RWPE2 (cell line): ENCODE measurements around the gene PLIN1.
A peak's percentile ranks its signal among the peaks of the same experiment; 100 is the strongest.

ENCODE experiments used
- ATAC-seq: fragments of 200-7000 bp; cut with Tn5 transposase; 3 replicates; pipeline ENCODE4 v1.9.1; 2021; ENCODE audit warnings: low read depth
- DNase-seq: peaks from one replicate; pipeline ENCODE4 v3.0.0-alpha.2; 2020; ENCODE audit warnings: low spot score
- H3K27ac ChIP-seq: fragments of 450-650 bp; 2 replicates; pipeline ENCODE4 v1.5.1; 2017; ENCODE audit warnings: mild to moderate bottlenecking; ENCODE audit not compliant: poor library complexity, severe bottlenecking
- H3K27me3 ChIP-seq: fragments of 250-450 bp; sonication (Bioruptor Pico); 2 replicates; pipeline ENCODE4 v1.5.1; 2021; ENCODE audit warnings: mild to moderate bottlenecking, moderate library complexity; ENCODE audit not compliant: insufficient read depth, poor library complexity, severe bottlenecking
- H3K36me3 ChIP-seq: fragments of 250-450 bp; sonication (Bioruptor Pico); 2 replicates; pipeline ENCODE4 v1.5.1; 2020; ENCODE audit warnings: low read depth, mild to moderate bottlenecking, moderate library complexity
- H3K4me1 ChIP-seq: fragments of 250-450 bp; sonication (Bioruptor Pico); 2 replicates; pipeline ENCODE4 v1.5.1; 2021; ENCODE audit warnings: mild to moderate bottlenecking, moderate library complexity; ENCODE audit not compliant: insufficient read depth, poor library complexity, severe bottlenecking
- H3K4me3 ChIP-seq: fragments of 250-450 bp; sonication (Bioruptor Pico); 2 replicates; pipeline ENCODE4 v1.5.1; 2021; ENCODE audit warnings: mild to moderate bottlenecking, moderate library complexity; ENCODE audit not compliant: severe bottlenecking
- H3K9me3 ChIP-seq: fragments of 250-450 bp; sonication (Bioruptor Pico); 2 replicates; pipeline ENCODE4 v1.5.1; 2021; ENCODE audit warnings: mild to moderate bottlenecking, moderate library complexity; ENCODE audit not compliant: severe bottlenecking
- TF ChIP-seq, protein P1 (sequence below): fragments of 450-650 bp; IDR thresholded peaks from one replicate; pipeline ENCODE4 v1.5.1; 2017; ENCODE audit warnings: mild to moderate bottlenecking, moderate library complexity; ENCODE audit not compliant: poor library complexity, severe bottlenecking

The PLIN1 gene

GRCh38 chr15:89673165-89673512 lies 6.0 kb downstream of the PLIN1 start:
- no peak for DNase-seq
- Histone ChIP-seq H3K27me3 (no peaks in the 10 kb centered on the region), H3K9me3 (no peaks in the 10 kb centered on the region), H3K27ac (no peak overlapping the region), H3K36me3 (no peaks in the 10 kb centered on the region), H3K4me1 (no peaks in the 10 kb centered on the region), H3K4me3 (no peak overlapping the region)
- TF ChIP-seq, protein P1, sequence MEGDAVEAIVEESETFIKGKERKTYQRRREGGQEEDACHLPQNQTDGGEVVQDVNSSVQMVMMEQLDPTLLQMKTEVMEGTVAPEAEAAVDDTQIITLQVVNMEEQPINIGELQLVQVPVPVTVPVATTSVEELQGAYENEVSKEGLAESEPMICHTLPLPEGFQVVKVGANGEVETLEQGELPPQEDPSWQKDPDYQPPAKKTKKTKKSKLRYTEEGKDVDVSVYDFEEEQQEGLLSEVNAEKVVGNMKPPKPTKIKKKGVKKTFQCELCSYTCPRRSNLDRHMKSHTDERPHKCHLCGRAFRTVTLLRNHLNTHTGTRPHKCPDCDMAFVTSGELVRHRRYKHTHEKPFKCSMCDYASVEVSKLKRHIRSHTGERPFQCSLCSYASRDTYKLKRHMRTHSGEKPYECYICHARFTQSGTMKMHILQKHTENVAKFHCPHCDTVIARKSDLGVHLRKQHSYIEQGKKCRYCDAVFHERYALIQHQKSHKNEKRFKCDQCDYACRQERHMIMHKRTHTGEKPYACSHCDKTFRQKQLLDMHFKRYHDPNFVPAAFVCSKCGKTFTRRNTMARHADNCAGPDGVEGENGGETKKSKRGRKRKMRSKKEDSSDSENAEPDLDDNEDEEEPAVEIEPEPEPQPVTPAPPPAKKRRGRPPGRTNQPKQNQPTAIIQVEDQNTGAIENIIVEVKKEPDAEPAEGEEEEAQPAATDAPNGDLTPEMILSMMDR = peak; percentile 26
- ATAC-seq = no peak

- no peak overlapping the region for H3K4me3 ChIP-seq
- H3K36me3 ChIP-seq = no peaks in the 10 kb centered on the region
- no peaks in the 10 kb centered on the region for H3K9me3 ChIP-seq
- ATAC-seq = no peak
- H3K27ac ChIP-seq = no peak overlapping the region
- no peaks in the 10 kb centered on the region for H3K27me3 ChIP-seq
- no peaks in the 10 kb centered on the region for H3K4me1 ChIP-seq
- TF ChIP-seq, protein P1 = no peak
- no peak for DNase-seq
Measured at GRCh38 chr15:89672221-89673164, 6.7 kb downstream of the PLIN1 start.

DNA sequence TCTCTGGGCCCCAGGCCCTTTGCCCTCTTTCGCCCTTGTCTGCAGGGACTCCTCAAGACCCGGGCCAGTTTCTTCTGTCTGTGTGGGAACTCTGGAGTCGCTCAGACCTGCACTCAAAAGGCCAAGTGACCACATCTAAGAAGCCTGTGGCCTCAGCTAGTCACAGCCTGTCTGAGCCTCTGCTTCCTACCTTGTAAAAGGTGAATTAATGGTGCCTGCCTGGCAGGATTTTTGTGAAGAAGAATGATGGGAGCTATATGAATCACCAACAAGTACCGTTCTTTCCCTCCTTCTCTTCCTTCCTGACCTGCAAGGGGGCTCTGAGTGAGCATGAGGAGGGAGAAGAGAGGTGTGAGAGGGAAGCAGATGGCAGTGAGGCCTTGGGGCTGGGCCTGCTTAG lies 7.5 kb downstream of the PLIN1 start:
- ATAC-seq (no peak), DNase-seq (no peak)
- no peak overlapping the region for H3K27ac ChIP-seq
- no peaks in the 10 kb centered on the region for H3K9me3 ChIP-seq
- no peaks in the 10 kb centered on the region for H3K27me3 ChIP-seq
- no peaks in the 10 kb centered on the region for H3K36me3 ChIP-seq
- H3K4me1 ChIP-seq = no peaks in the 10 kb centered on the region
- H3K4me3 ChIP-seq = no peak overlapping the region
- TF ChIP-seq, protein P1 = no peak

DNA sequence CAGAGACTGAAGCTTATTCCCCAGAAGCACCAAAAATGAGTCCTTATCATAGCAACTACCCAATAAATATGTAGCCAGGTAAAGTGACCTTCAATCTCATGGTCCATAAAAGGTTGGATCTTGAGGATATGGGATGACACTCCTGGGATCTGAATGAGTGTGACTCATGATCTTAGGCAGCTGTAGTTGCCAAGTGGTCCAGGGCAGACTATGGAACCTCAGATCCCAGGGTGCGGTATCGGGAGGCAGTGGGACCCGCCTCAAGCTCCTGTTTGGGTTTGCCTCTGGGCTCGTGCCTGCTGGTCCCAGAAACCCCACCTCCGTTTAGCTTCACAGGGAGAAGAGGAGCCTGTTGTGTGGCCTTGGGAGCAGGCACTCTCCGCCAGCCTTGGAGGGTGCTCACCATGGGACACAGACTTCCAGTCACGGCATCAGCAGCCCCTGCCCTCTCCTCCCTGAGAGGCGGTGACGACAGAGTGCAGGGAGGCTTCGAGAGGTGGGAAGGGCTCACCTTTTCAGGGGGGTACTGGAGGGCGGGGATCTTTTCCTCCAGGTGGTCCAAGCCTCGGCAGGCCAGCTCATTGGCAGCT lies 8.1 kb downstream of the PLIN1 start:
- ATAC-seq (no peak), DNase-seq (no peak)
- no peak overlapping the region for H3K27ac ChIP-seq
- H3K4me3 ChIP-seq = no peak overlapping the region
- no peaks in the 10 kb centered on the region for H3K4me1 ChIP-seq
- H3K27me3 ChIP-seq = no peaks in the 10 kb centered on the region
- H3K9me3 ChIP-seq = no peaks in the 10 kb centered on the region
- H3K36me3 ChIP-seq = no peaks in the 10 kb centered on the region
- TF ChIP-seq, protein P1 = no peak

GRCh38 chr15:89669941-89670340 lies 9.2 kb downstream of the PLIN1 start:
- Histone ChIP-seq H3K9me3 (no peaks in the 10 kb centered on the region), H3K4me3 (no peak overlapping the region), H3K27ac (no peak overlapping the region), H3K27me3 (no peaks in the 10 kb centered on the region), H3K36me3 (no peaks in the 10 kb centered on the region), H3K4me1 (peaks cover 4% of the 10 kb centered on the region)
- TF ChIP-seq, protein P1 = no peak
- ATAC-seq (no peak), DNase-seq (no peak)
